CD14-positive monocyte (primary cell): Measurements from ENCODE around the gene KLHL25. TPM values are rescaled to one million over a fixed set of nuclear protein-coding genes. Genes with fewer than 3 reads are reported as not detected.
"Not testable (repeated sequence)": the region's sequence is repeated elsewhere in the genome, so short reads cannot be mapped to it uniquely, and the experiment has no call there.

Experiments
- DNase-seq, 3 donors: peaks; one replicate each; pipeline ENCODE4 v3.0.0-alpha.2; 2011 to 2022
- H2AFZ ChIP-seq: 2 replicates; pipeline ENCODE4 v1.6.0; 2012; ENCODE audit warnings: mild to moderate bottlenecking, low read depth, low read length, inconsistent platforms; ENCODE audit not compliant: insufficient read depth, poor library complexity, severe bottlenecking
- H3K27ac ChIP-seq, 2 donors: 1 replicate in 1 of 2; 2 replicates in 1 of 2; pipeline ENCODE4 v1.5.1; 2012 to 2013; ENCODE audit warnings: low read length in 2 of 2, control low read depth in 1 of 2, inconsistent platforms in 1 of 2, low read depth in 1 of 2, mild to moderate bottlenecking in 1 of 2
- H3K27me3 ChIP-seq, 2 donors: one replicate each; pipeline versions ENCODE4 v1.6.0 to v1.6.1; 2011 to 2013; ENCODE audit warnings: low read length in 2 of 2; ENCODE audit not compliant: control insufficient read depth in 2 of 2, insufficient read depth in 2 of 2
- H3K36me3 ChIP-seq, 2 donors: replicated peaks in 1 of 2; 1 replicate in 1 of 2; 2 replicates in 1 of 2; pipeline versions ENCODE4 v1.5.1 to v1.6.1; 2012 to 2013; ENCODE audit warnings: low read length in 2 of 2, control low read depth in 1 of 2, inconsistent platforms in 1 of 2, mild to moderate bottlenecking in 1 of 2; ENCODE audit not compliant: insufficient read depth in 2 of 2, control insufficient read depth in 1 of 2
- H3K4me1 ChIP-seq, 2 donors: 1 replicate in 1 of 2; 2 replicates in 1 of 2; pipeline versions ENCODE4 v1.5.1 to v1.6.1; 2012 to 2013; ENCODE audit warnings: low read length in 2 of 2, control low read depth in 1 of 2, inconsistent platforms in 1 of 2, mild to moderate bottlenecking in 1 of 2, moderate library complexity in 1 of 2; ENCODE audit not compliant: insufficient read depth in 2 of 2, control insufficient read depth in 1 of 2
- H3K4me2 ChIP-seq: replicated peaks from 2 replicates; pipeline ENCODE3; 2012; ENCODE audit warnings: low read length, moderate library complexity, mild to moderate bottlenecking; ENCODE audit not compliant: poor library complexity, severe bottlenecking; ENCODE audit errors: extremely low read depth
- H3K4me3 ChIP-seq, 3 experiments: fragments of 200-600 bp in 1 of 3; sonication (generic) in 1 of 3; replicated peaks in 1 of 3; 1 replicate in 2 of 3; 2 replicates in 1 of 3; pipeline ENCODE4 v1.5.1; 2011 to 2013; ENCODE audit warnings: low read length in 3 of 3, mild to moderate bottlenecking in 3 of 3, control low read depth in 2 of 3, low read depth in 2 of 3, inconsistent platforms in 1 of 3, moderate library complexity in 1 of 3
- H3K79me2 ChIP-seq: 2 replicates; pipeline ENCODE4 v1.6.0; 2012; ENCODE audit warnings: mild to moderate bottlenecking, control low read depth, inconsistent platforms, low read length, moderate library complexity; ENCODE audit not compliant: insufficient read depth
- H3K9ac ChIP-seq: 2 replicates; pipeline ENCODE4 v1.6.0; 2017; ENCODE audit warnings: low read length, mild to moderate bottlenecking; ENCODE audit not compliant: insufficient read depth, poor library complexity, severe bottlenecking
- H3K9me3 ChIP-seq, 2 donors: replicated peaks in 1 of 2; 1 replicate in 1 of 2; 2 replicates in 1 of 2; pipeline versions ENCODE4 v1.5.1 to v1.6.1; 2012 to 2013; ENCODE audit warnings: low read length in 2 of 2, control low read depth in 1 of 2; ENCODE audit not compliant: control insufficient read depth in 1 of 2, insufficient read depth in 1 of 2
- H4K20me1 ChIP-seq: 2 replicates; pipeline ENCODE4 v1.6.0; 2012; ENCODE audit warnings: mild to moderate bottlenecking, low read length, control low read depth, moderate library complexity; ENCODE audit not compliant: insufficient read depth
- H3K27ac Mint-ChIP-seq, 7 donors: one replicate each; pipeline ENCODE4 v1.8.0; 2020; ENCODE audit warnings: mild to moderate bottlenecking in 7 of 7, mixed read lengths in 7 of 7, moderate library complexity in 6 of 7, inconsistent platforms in 2 of 7
- H3K27me3 Mint-ChIP-seq, 3 donors: one replicate each; pipeline ENCODE4 v1.8.0; 2021 to 2022; ENCODE audit warnings: low read depth in 3 of 3, mild to moderate bottlenecking in 3 of 3, mixed read lengths in 3 of 3, moderate library complexity in 3 of 3, inconsistent platforms in 1 of 3
- H3K36me3 Mint-ChIP-seq, 2 donors: one replicate each; pipeline ENCODE4 v1.8.0; 2020; ENCODE audit warnings: mixed read lengths in 2 of 2, inconsistent platforms in 1 of 2, mild to moderate bottlenecking in 1 of 2
- H3K4me1 Mint-ChIP-seq: one replicate; pipeline ENCODE4 v1.8.0; 2020; ENCODE audit warnings: mild to moderate bottlenecking, mixed read lengths
- H3K4me3 Mint-ChIP-seq, 2 donors: one replicate each; pipeline ENCODE4 v1.8.0; 2020; ENCODE audit warnings: mild to moderate bottlenecking in 2 of 2, mixed read lengths in 2 of 2, moderate library complexity in 1 of 2
- H3K9me3 Mint-ChIP-seq, 7 donors: one replicate each; pipeline ENCODE4 v1.8.0; 2020 to 2022; ENCODE audit warnings: mixed read lengths in 7 of 7, mild to moderate bottlenecking in 6 of 7, moderate library complexity in 6 of 7, inconsistent platforms in 2 of 7
- CTCF ChIP-seq: fragments of 200-600 bp; IDR thresholded peaks from one replicate; pipeline ENCODE4 v1.8.0; 2022; ENCODE audit warnings: antibody characterized with exemption, mild to moderate bottlenecking
- WGBS: methylation state at CpG from one replicate; pipeline ENCODE4 v1.1.5; 2013; ENCODE audit warnings: missing lambda C conversion rate; ENCODE audit not compliant: insufficient coverage; 5-methylcytosine and 5-hydroxymethylcytosine counted together
- intact Hi-C, 2 donors: fragments of 100-400 bp; cut with micrococcal nuclease; formaldehyde crosslinking; loops; one replicate each; pipeline versions ENCODE4 v1.15.0 to v1.15.1; 2023
- polyA plus RNA-seq, 3 donors: library from polyadenylated mRNA; depleted of rRNA in 1 of 3; unstranded in 2 of 3; stranded (reverse) in 1 of 3; fragments of 300-500 nt in 2 of 3; fragments of >200 nt in 1 of 3; fragmentation: Illumina TruSeq in 2 of 3; gene quantifications; 1 replicate in 2 of 3; 2 replicates in 1 of 3; pipeline ENCODE4 v1.2.3, GENCODE V29; 2012 to 2021

Gene KLHL25
- polyA plus RNA-seq, 3 donors, result 0.27 to 0.60 (median 0.40) TPM

DNA sequence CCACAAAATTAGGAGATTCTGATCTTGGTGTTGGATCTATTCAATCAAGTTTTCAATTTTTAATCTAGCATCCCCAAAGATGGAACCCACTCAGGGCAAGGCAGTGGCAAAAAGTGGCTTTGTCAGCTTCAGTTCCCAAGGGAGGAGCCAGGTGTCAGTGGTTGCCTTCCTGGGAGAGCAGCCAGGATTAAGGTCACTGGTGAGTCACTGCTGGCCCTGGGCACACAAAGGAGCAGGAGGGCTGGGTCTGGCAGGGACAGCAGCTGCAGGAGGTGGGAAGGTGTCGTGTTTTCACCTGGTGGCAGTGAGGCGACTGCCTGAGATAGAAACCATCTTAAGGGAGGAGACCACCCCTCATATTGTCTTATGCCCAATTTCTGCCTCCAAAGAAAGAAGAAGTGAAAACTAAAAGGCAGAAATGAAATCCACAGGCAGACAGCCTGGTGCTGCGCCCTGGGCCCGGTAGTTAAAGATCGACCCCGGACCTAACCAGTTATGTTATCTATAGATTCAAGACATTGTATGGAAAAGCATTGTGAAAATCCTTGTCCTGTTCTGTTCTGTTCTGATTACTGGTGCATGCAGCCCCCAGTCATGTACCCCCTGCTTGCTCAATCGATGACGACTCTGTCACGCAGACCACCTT, 5.9 kb upstream of the KLHL25 start:
- peaks cover 0 to 6% (median 0%) of the 10 kb centered on the region in 7 donors for H3K9me3 Mint-ChIP-seq
- no peak overlapping the region for H3K27ac Mint-ChIP-seq
- Histone ChIP-seq H4K20me1 (no peaks in the 10 kb centered on the region), H3K36me3 (no peaks in the 10 kb centered on the region), H3K9ac (no peak overlapping the region), H3K79me2 (no peaks in the 10 kb centered on the region), H3K9me3 (peaks cover 0 to 4% of the 10 kb centered on the region in 2 donors), H3K4me3 (no peak overlapping the region), H3K4me2 (no peak overlapping the region), H2AFZ (no peak overlapping the region), H3K27me3 (peaks cover 0 to 2% of the 10 kb centered on the region in 2 donors), H3K27ac (no peak overlapping the region), H3K4me1 (peaks cover 2 to 8% of the 10 kb centered on the region in 2 donors)
- H3K4me1 Mint-ChIP-seq, result peaks cover 12% of the 10 kb centered on the region
- DNase-seq, result peak in 1 of 3 donors; percentile 16
- no peak for TF ChIP-seq CTCF
- intact Hi-C loops, result no loop called here
- H3K36me3 Mint-ChIP-seq, result no peaks in the 10 kb centered on the region
- H3K27me3 Mint-ChIP-seq, result peaks cover 2 to 20% (median 13%) of the 10 kb centered on the region in 3 donors
- WGBS, result 79% methylated on average over 3 of the region's 9 CpGs
- no peak overlapping the region for H3K4me3 Mint-ChIP-seq

DNA sequence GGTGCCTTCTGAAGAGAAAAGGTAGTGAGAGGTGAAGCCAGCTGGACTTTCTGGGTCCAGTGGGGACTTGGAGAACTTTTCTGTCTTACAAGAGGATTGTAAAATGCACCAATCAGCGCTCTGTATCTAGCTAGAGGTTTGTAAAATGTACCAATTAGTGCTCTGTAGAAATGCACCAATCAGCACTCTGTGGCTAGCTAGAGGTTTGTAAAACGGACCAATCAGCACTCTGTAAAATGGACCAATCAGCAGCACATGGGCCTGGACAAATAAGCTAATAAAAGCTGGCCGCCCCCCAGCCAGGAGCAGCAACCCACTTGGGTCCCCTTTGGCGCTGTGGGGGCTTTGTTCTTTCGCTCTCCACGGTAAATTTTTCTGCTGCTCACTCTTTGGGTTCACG, 1.6 kb upstream of the KLHL25 start:
- H3K27me3 ChIP-seq, result peaks cover 8 to 23% of the 10 kb centered on the region in 2 donors
- H3K36me3 ChIP-seq, H3K79me2 ChIP-seq, H3K4me3 ChIP-seq, H3K27ac ChIP-seq, H3K9ac ChIP-seq, H4K20me1 ChIP-seq, H3K27ac Mint-ChIP-seq, intact Hi-C loops, H3K9me3 ChIP-seq, H3K36me3 Mint-ChIP-seq, DNase-seq, H3K4me2 ChIP-seq, H2AFZ ChIP-seq: not testable (repeated sequence)
- peaks cover 0 to 12% (median 0%) of the 10 kb centered on the region in 7 donors for H3K9me3 Mint-ChIP-seq
- 95% methylated on average over 7 of the region's 7 CpGs for WGBS
- peaks cover 30% of the 10 kb centered on the region for H3K4me1 Mint-ChIP-seq
- peak overlapping the region in 1 of 2 donors; percentile 42 for H3K4me3 Mint-ChIP-seq
- peaks cover 16 to 27% of the 10 kb centered on the region in 2 donors for H3K4me1 ChIP-seq
- H3K27me3 Mint-ChIP-seq, result peaks cover 29 to 43% (median 33%) of the 10 kb centered on the region in 3 donors
